Colon (tissue), 2 donors: Measurements from ENCODE around the gene PTX4.

ENCODE experiments used
- FAIRE-seq: peaks from 2 replicates; lab custom pipeline; 2012; peaks lifted over from hg19 to GRCh38; lab: Jason Lieb, UNC
- donor health status: control.
- donor health status: control.

PTX4 gene

GRCh38 chr16:1459967-1460366 is 28.8 kb downstream of the PTX4 start:
- FAIRE-seq: no peak

DNA sequence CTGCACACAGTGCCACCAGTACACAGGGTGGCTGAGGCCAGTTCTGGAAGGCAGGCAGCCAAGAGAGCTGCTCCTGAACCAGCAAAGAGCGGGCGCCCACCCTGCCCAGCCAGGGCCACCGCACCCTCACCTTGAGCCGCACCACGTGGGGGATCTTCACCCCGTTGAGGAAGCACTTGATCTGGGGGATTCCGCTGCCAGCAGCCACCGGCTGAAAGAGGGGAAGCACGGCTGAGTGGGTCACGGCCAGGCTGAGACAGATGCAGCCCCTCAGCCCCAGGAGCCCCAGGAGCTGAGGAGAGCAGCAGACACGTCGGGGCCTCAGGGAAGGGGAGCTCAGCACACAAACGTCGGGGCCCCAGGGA is 29.8 kb downstream of the PTX4 start:
- FAIRE-seq: no peak

- no peak for FAIRE-seq
Observed at GRCh38 chr16:1458336-1458976, 30.3 kb downstream of the PTX4 start.

DNA sequence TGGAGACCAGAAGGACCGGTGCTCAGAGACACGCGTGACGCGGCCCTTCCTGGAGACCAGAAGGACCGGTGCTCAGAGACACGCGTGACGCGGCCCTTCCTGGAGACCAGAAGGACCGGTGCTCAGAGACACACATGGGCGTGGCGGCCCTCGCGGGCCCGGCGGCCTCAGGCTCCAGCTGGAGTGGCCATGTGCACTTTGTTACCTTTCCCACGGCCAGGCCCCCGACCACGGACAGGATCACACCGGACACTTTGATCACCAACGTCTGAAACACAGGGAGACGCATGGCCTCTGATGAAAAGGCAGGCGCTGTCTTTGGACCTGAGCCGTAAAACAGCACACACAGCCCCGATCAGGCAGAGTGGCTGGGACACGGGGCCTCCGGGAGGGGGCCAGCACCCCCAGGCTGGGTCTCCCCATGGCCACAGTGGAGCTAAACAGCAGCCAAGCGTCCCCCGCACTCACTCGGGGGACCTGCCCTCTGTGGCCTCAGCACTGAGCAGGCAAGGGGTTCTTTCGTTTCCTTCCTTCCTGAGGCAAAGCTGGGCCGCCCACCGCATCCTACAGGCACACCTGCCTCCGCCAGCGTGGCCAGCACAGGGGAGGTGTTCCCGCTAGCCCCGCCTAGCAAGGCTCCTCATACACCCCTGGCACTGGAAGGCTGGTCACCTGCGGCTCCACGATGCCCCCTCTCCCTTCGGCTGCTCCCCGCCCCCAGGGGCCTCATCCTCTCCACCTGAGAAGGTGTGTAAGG is 31.1 kb downstream of the PTX4 start:
- FAIRE-seq: no peak

- FAIRE-seq: no peak
Observed at GRCh38 chr16:1456951-1457350, 31.8 kb downstream of the PTX4 start.

DNA sequence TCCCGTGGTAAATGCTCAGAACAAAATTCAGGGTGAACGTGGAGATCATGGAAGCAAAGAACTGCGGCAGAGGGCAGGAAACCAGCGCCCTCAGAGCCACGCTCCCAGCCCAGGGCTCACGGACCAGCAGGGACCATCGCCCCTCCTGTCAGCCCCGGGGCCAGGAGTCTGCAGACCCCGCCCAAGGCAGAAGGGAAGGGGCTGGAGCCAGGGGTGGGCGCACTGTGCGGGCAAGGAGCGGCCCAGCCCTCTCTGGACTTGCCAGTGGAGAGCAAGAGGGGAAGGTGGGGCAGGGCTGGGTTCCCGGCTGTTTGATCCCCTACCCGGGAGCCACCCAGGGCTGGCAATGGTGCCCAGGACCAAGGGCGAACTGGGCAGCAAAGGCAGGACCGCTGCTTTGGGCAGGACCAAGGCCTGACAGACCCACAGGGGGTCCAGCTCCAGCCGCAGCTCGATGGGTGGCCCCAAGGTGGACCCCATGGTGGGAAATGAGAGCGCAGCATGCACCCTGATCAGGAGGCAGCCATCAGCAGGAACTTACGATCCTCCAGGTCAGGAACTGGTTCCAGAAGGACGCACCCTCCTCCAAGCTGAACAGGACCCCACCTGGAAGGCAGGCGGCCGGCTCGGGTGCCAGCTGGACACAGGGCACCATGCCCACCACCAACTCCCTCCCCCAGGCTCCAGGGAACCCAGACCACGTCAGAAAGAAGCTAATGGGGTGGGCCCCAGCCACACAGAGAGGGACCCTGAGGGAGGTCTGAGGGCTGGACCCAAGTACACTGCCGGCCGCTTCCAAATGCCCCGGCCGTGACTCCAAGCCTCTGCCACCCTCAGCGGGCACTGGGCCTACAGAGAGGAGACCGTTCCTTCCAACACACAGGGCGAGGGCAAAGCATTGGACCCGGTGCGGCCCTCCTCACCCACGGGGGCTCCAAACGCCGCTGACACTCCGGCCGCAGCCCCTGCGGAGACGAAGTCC is 33.3 kb downstream of the PTX4 start:
- FAIRE-seq: no peak

GRCh38 chr16:1454561-1454960 is 34.2 kb downstream of the PTX4 start:
- FAIRE-seq: no peak

DNA sequence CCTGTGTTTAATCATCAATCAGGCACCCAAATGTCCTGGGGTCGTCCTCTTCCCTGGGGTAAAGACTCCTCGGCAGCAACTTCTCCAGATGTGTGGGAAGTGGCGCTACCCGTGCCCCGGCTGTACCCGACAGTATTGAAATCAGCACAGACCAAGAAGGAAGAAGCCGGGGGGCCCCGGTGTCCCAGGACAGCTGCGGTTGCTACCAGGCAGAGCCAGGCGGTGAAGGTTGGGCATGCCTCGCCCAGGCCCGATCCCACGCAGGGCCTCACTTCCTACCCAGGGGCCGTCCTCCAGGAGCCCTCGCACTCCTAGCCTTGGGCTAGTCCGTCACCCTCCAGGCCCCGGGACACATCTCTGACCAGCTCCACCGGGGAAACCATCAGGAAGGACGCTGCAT is 35.4 kb downstream of the PTX4 start:
- FAIRE-seq: no peak

DNA sequence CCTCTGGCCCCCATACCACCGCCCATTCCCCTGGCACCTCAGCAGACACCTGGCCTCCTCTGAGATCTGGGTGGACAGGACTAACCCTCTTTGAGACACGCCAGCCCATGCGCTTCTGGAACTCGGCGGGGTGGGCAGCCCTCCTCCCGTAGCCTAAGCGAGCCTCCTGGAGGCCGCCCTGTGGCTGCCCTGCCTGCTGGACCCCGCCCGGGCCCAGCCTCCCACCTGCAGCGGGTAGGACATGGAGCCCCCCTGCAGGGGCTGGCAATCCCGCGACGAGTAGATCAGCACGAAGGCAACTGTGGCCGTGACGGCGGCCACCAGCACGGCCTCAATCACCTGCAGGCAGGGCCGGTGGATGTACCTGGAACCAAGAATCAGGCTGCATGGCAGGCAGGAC is 36.2 kb downstream of the PTX4 start:
- no peak for FAIRE-seq

DNA sequence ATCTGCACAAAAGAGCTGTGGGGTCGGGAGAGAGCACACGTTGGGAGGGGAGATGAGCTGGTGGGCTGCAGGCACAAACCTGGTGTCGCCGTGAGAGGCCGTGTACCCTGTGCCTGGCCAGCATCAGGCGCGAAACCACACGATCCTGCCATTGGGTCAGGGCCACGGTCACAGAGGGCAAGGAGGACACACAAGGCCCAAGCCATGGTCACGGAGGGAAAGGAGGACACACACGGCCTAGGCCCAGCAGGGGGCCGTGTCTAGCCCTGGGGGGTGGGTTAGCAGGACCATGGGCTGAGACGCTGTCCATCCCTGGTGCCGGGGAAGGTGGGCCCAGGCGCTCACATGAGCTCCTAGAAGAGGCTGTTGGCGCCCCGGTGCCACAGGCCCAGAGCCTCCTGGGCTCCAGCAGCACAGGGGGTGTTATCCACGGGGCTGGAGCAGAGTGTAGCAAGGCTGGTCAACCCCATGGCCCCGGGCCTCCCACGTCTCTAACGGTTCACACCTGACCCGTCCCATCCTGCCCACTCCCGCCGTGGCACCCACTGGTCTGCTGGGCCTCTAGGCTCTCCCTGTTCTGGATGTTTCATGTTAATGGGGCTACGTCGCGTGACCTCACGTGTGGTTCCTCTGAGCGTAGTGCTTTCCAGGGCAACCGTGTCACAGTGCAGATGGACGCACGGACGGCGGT is 36.9 kb downstream of the PTX4 start:
- FAIRE-seq: no peak

- FAIRE-seq: no peak
Observed at GRCh38 chr16:1450841-1451240, 37.9 kb downstream of the PTX4 start.

- no peak for FAIRE-seq
Observed at GRCh38 chr16:1450218-1450617, 38.5 kb downstream of the PTX4 start.

DNA sequence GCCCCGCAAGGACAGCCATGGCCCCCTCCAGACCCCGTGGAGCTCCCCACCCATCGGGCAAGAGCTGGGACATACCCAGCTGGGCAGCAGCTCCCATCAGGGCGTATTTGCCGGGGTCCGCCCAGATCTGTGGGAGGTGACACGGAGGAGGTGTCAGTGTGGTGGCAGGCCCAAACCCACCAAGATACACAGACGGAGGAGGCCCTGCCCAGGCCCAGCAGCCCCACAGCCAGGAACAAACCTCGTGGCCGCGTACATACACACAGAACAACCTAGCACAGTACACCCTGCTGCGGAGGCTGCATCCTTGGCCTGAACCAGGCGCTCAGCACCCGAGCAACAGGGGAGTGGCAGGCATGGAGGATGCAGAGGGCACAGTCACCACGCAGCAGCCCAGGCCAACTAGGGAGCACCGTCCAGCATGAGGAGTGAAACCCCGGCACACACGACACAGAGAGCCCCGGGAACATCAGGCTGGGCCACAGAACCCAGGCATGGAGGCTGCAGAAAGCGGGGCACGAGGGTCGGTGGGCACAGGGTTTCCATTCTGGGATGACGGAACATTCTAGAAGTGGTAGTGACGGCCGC is 39.4 kb downstream of the PTX4 start:
- no peak for FAIRE-seq

GRCh38 chr16:1448536-1449116 is 40.1 kb downstream of the PTX4 start:
- no peak for FAIRE-seq

- no peak for FAIRE-seq
Observed at GRCh38 chr16:1447965-1448364, 40.8 kb downstream of the PTX4 start.

DNA sequence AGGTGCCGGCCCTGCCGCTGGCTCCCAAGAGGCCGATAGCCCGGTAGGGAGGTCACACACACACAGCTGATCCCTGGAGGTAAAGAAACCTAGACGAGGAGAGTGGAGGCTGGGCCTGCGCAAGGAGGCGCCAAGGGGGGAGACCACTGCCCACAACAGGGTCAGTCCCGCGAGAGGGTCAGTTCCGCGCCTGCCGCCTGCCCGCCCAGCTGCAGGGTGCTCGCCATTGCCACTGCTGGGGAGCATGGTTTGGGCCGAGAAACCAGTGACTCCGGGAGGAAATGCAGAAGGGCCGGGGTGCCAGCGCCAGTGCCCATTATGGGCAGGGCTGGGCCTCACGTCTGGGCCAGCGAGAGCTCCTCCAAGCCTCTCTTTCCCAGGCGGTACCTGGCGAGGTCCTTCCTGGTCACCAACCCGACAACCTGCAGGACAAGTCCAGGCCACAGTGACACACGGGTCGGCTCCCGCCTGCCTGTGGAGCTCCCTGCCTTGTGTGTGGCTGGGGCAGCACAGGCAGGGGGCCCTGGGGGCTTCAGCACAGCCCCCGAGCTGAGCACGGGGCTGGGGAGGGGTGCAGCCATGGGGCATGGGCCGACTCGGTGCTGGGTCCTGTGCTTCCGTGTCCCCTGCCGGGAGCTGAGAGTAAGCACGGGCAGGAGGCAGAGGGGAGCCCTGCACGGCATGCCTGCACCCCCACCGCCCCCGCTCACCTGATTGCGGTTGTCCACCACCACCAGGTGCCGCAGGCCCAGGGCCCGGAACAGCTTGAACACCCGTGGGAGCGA is 42.3 kb downstream of the PTX4 start:
- no peak for FAIRE-seq

DNA sequence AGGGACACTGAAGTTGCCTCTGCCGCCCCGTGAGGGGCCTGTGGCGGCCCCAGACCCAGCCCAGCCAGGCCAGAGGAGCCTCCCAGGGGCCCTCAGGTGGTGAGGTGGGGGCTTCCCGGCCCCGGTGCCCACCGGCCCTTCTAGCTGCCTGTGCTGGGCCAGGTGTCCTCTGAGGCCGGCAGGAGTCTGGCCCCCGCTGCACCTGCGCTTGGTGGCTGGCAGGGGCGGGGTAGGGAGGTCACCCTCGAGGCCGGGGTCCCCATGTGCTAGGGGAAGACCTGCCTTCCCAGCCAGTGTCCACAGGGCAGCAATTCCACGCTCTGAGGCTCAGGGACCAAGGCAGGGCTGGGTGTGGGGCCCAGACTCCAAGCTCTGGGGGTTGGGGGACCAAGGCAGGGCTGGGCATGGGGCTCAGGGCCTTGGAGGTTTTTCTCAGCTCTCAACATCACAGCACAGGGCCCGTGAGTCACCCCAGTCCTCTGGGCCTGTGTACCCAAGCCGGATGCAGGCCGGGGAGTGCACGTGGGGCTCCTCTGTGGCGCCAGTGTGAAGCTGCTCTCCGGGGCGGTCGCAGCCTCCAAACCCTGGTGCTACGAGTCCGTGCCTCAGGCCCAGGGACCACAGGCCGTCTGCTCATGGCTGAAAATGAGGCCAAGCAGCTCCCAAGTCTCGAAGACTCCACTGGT is 43.1 kb downstream of the PTX4 start:
- FAIRE-seq: no peak

DNA sequence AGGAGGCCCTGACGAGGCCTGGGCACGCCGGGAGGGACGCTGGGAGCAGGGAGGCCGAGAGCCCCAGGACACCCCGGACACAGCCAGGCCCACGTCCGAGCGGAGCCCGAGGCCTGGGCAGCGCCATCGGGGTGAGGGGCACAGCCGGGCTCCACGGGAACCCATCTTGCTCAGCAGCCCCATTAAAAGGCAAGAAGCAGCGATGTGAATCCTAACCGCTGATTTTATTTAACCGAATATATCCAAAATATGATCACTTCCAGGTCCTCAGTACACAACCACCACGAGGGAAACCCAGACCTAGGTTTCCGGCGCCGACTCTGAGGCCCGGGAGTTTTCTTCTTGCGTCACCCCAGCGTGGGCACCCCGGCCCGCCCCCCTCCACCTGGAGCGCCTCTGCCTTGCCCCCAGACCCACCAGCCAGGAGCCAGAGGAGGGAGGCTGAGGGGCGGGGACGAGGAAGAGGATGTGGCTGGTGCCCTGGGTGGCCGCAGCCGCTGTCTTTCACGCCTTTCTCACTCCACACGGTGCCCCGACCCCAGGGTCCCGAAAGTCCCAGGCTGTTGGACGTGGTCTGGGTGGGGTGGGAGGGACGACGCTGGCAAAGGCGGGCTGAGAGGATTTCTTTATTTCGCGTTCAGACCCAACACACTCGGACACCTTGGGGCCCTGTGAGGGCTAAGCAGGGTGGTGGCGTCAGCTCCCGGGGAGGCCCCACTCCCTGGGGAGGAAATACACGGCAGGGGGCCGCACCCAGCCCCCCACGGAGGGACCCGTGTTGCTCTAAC is 43.8 kb downstream of the PTX4 start:
- no peak for FAIRE-seq
